Spleen (tissue), 11 donors: Measurements from ENCODE around the gene LRMDA. TPM values are rescaled to one million over a fixed set of nuclear protein-coding genes. Genes with fewer than 3 reads are reported as not detected.
A peak's percentile ranks its signal among the peaks of the same experiment; 100 is the strongest.

Source experiments
- DNase-seq: peaks from one replicate; pipeline ENCODE4 v3.0.0-alpha.2; 2020
- H3K27ac ChIP-seq, 8 donors: fragments of 200-600 bp; sonication (generic) in 7 of 8; 1 replicate in 4 of 8; 2 replicates in 4 of 8; pipeline versions ENCODE4 v1.5.0 to v1.8.0; 2016 to 2021; ENCODE audit warnings: inconsistent platforms in 4 of 8, mild to moderate bottlenecking in 4 of 8, moderate library complexity in 1 of 8
- H3K27me3 ChIP-seq, 7 donors: fragments of 200-600 bp; sonication (generic) in 6 of 7; replicated peaks in 1 of 7; 1 replicate in 4 of 7; 2 replicates in 3 of 7; pipeline versions ENCODE4 v1.5.0 to v1.8.0; 2016 to 2021; ENCODE audit warnings: inconsistent platforms in 3 of 7, mild to moderate bottlenecking in 1 of 7
- H3K36me3 ChIP-seq, 6 donors: fragments of 200-600 bp; sonication (generic) in 5 of 6; 1 replicate in 4 of 6; 2 replicates in 2 of 6; pipeline versions ENCODE4 v1.5.0 to v1.8.0; 2016 to 2021; ENCODE audit warnings: inconsistent platforms in 2 of 6
- H3K4me1 ChIP-seq, 6 donors: fragments of 200-600 bp; sonication (generic) in 5 of 6; 1 replicate in 3 of 6; 2 replicates in 3 of 6; pipeline versions ENCODE4 v1.5.0 to v1.8.0; 2016 to 2021; ENCODE audit warnings: inconsistent platforms in 3 of 6
- H3K4me3 ChIP-seq, 8 donors: fragments of 200-600 bp; sonication (generic) in 7 of 8; 1 replicate in 4 of 8; 2 replicates in 4 of 8; pipeline versions ENCODE4 v1.5.0 to v1.8.0; 2016 to 2021; ENCODE audit warnings: inconsistent platforms in 4 of 8, mild to moderate bottlenecking in 4 of 8, moderate library complexity in 2 of 8
- H3K9me3 ChIP-seq, 8 donors: fragments of 200-600 bp; sonication (generic) in 7 of 8; 1 replicate in 4 of 8; 2 replicates in 4 of 8; pipeline versions ENCODE4 v1.5.0 to v1.8.0; 2016 to 2021; ENCODE audit warnings: inconsistent platforms in 4 of 8
- CTCF ChIP-seq, 11 experiments: fragments of 200-600 bp in 7 of 11; fragments of 450-650 bp in 4 of 11; sonication (generic) in 4 of 11; IDR thresholded peaks in 8 of 11; conservative IDR thresholded peaks in 3 of 11; 1 replicate in 7 of 11; 2 replicates in 4 of 11; pipeline versions ENCODE4 v1.4.0 to v1.8.0; 2016 to 2021; ENCODE audit warnings: antibody characterized with exemption in 11 of 11, inconsistent platforms in 4 of 11, mild to moderate bottlenecking in 1 of 11
- POLR2A ChIP-seq, 3 donors: fragments of 450-650 bp; IDR thresholded peaks; one replicate each; pipeline ENCODE4 v1.5.1; 2017; ENCODE audit warnings: antibody characterized with exemption in 3 of 3, mild to moderate bottlenecking in 1 of 3
- POLR2AphosphoS5 ChIP-seq, 3 donors: sonication (generic); formaldehyde crosslinking; IDR thresholded peaks; one replicate each; pipeline ENCODE4 v1.5.1; 2017; ENCODE audit warnings: antibody characterized with exemption in 3 of 3
- WGBS, 5 donors: extraction: QIAGEN DNeasy Blood & Tissue Kit in 3 of 5; methylation state at CpG; one replicate each; pipeline versions ENCODE4 v1.1.5 to v1.1.7; 2013 to 2018; 5-methylcytosine and 5-hydroxymethylcytosine counted together
- intact Hi-C: fragments of 100-400 bp; cut with DNase I; formaldehyde crosslinking; loops from one replicate; pipeline ENCODE4 v1.15.0; 2023; ENCODE audit warnings: low total_unique reads
- polyA plus RNA-seq, 3 donors: library from polyadenylated mRNA; stranded (reverse); fragments of 200-250 nt; gene quantifications; one replicate each; pipeline ENCODE4 v1.2.1, GENCODE V29; 2013
- total RNA-seq, 7 donors: library from RNA; depleted of rRNA in 3 of 7; stranded (reverse); fragments of >200 nt in 3 of 7; fragmentation: NEBNext Ultra II Directional in 4 of 7; extraction: Animal tissue kit (Norgen Biotek cat#: 25700) in 4 of 7; gene quantifications; one replicate each; pipeline versions ENCODE4 v1.1.0 to v1.2.1, GENCODE V29; 2016 to 2021
- donor health status: healthy with polysubstance abuse.
- donor health status: DM: no; HTN: no; CAD: no; lungs with moderate emphysema.
- donor health status: DM: no; HTN: no; CAD: no.
- donor health status: Bipolar disorder and iron deficiency.
- donor health status: healthy.
- donor health status: DM: no; HTN: no; CAD: no.
- donor health status: DM: yes; HTN: yes; CAD: no.

The LRMDA gene
- total and polyA plus RNA-seq, 10 donors: 7.3 to 46.6 (median 28.2) TPM

GRCh38 chr10:75772153-75772887, 340.9 kb downstream of the LRMDA start:
- TF ChIP-seq POLR2A (IDR thresholded peaks at IDR 0.05): no peak
- Histone ChIP-seq H3K4me3 (peak overlapping the region in 7 of 8 donors; percentile 18 to 58 (median 29)), H3K27me3 (no peaks in the 10 kb centered on the region), H3K9me3 (no peaks in the 10 kb centered on the region), H3K36me3 (no peaks in the 10 kb centered on the region), H3K4me1 (peaks cover 0 to 22% (median 12%) of the 10 kb centered on the region in 6 donors), H3K27ac (peak overlapping the region; percentile 31 to 73 (median 63))
- WGBS, 5 donors: 17 to 39% (median 23%) methylated on average over 8 of the region's 8 CpGs
- DNase-seq: no peak
- intact Hi-C loops: no loop called here

GRCh38 chr10:75773231-75773780, 341.9 kb downstream of the LRMDA start:
- DNase-seq: no peak
- TF ChIP-seq POLR2A (IDR thresholded peaks at IDR 0.05) (no peak), POLR2AphosphoS5 (IDR thresholded peaks at IDR 0.05) (no peak), CTCF (IDR thresholded peaks at IDR 0.05 in 8 of 11, conservative IDR thresholded peaks at IDR 0.05 in 3 of 11) (no peak)
- intact Hi-C loops: no loop called here
- no peak overlapping the region for H3K4me3 ChIP-seq
- H3K9me3 ChIP-seq: no peaks in the 10 kb centered on the region
- WGBS, 5 donors: 65 to 77% (median 74%) methylated on average over 5 of the region's 5 CpGs
- H3K4me1 ChIP-seq: peaks cover 0 to 22% (median 12%) of the 10 kb centered on the region in 6 donors
- H3K27ac ChIP-seq: peak overlapping the region in 6 of 8 donors; percentile 2 to 73 (median 36)
- no peaks in the 10 kb centered on the region for H3K27me3 ChIP-seq
- no peaks in the 10 kb centered on the region for H3K36me3 ChIP-seq

DNA sequence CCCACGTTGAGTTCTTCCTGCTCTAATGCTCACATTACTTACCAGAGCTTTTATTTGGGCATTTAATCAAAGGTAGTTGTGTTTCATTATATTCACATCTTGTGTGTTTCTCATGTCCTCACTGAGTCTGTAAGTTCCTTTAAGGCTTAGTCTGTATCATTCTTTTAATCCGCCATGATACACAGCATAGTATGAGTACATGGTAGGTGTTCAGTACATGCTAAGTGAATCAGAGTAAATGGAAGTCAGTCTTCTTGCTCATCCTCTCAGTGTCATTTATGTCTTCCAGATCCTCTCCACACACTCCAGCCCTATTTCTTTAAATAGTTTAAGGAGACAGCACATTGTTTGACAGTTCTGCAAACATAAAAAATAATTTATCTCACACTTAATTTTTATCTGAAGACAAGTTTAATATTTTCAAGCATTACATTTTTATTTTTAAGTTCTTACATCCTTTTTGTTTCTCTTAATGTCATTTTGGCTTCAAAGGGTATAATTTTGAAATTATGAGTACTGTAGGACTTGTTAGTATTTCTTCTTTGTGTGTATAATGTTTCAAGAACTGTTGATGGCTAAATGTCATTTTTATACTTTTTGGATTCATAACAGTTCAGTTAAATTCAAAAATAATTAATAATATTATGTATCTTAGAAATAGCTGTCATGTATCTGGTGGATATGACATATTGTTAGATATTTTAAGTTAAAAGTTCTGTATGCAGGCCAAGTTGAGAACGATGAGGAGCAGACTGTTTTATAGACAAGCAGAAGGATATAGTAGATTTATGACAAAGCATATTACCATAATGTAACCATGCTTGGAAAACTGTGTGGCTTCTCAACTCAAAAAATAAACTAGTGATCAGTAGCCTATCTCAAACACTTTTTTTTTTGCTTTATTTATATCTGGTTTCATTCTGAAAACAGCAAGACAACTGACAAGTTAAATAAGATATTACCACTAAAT, 342.7 kb downstream of the LRMDA start:
- Histone ChIP-seq H3K4me3 (no peak overlapping the region), H3K27ac (peak overlapping the region in 6 of 8 donors; percentile 3 to 73 (median 28))
- WGBS, 5 donors: 62 to 78% (median 76%) methylated on average over 3 of the region's 3 CpGs

More for the DNA sequence above, 342.7 kb downstream of the LRMDA start:
- no peaks in the 10 kb centered on the region for H3K9me3 ChIP-seq
- DNase-seq: no peak
- H3K4me1 ChIP-seq: peaks cover 0 to 22% (median 12%) of the 10 kb centered on the region in 6 donors
- H3K36me3 ChIP-seq: no peaks in the 10 kb centered on the region
- TF ChIP-seq CTCF (IDR thresholded peaks at IDR 0.05 in 8 of 11, conservative IDR thresholded peaks at IDR 0.05 in 3 of 11) (no peak), POLR2AphosphoS5 (IDR thresholded peaks at IDR 0.05) (no peak), POLR2A (IDR thresholded peaks at IDR 0.05) (no peak)
- intact Hi-C loops: no loop called here
- H3K27me3 ChIP-seq: no peaks in the 10 kb centered on the region
